ENCODE results near the gene TMEM59.
A peak's percentile ranks its signal among the peaks of the same experiment; 100 is the strongest.
"Not testable (repeated sequence)": the region's sequence is repeated elsewhere in the genome, so short reads cannot be mapped to it uniquely, and the experiment has no call there.

Gene TMEM59, protein sequence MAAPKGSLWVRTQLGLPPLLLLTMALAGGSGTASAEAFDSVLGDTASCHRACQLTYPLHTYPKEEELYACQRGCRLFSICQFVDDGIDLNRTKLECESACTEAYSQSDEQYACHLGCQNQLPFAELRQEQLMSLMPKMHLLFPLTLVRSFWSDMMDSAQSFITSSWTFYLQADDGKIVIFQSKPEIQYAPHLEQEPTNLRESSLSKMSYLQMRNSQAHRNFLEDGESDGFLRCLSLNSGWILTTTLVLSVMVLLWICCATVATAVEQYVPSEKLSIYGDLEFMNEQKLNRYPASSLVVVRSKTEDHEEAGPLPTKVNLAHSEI

DNA sequence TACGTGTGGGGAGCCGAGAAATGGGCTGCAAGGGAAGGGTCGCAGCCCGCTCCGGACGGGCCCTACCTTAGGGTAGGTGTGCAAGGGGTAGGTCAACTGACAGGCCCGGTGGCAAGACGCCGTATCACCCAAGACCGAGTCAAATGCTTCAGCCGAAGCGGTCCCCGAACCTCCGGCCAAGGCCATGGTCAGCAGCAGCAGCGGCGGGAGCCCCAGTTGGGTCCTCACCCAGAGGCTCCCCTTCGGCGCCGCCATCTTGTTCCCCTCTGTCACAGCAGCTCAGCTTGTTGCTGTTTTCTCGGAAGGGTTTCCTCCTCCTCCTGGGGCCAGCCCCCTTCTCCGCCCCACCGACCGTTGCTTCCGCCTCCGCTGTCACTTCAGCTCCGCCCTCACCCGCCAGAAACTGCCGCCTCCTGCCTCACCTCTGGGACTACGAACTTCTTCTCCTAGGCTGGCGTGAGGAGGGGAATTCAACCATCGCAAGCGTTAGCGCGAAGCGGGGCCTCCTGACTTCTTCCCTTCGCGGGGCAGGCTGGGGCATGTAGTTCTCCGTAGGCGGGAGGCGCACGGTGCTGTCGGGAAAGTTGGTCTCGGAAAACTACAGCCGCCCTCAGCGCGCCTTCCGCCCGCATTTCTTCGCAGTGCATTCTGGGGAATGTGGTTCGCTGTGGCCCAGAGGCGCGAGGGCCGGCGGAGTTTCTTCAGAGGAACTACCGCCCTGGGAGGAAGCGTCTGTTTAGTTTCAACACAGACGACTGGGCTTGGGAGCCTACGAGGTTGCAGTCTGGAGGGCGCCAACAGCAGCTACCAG, at the start of gene TMEM59, which contains the start of gene TCEANC2:
TMEM59 (minus strand) TSS at position 271 of the 811 bp plus-strand sequence; CDS start at position 255, 16 bp downstream.
TCEANC2 (plus strand) TSS at position 675 of the 811 bp plus-strand sequence. CDS start 815 bp downstream, outside the sequence.
- peak; percentile 98 for DNase-seq

DNA sequence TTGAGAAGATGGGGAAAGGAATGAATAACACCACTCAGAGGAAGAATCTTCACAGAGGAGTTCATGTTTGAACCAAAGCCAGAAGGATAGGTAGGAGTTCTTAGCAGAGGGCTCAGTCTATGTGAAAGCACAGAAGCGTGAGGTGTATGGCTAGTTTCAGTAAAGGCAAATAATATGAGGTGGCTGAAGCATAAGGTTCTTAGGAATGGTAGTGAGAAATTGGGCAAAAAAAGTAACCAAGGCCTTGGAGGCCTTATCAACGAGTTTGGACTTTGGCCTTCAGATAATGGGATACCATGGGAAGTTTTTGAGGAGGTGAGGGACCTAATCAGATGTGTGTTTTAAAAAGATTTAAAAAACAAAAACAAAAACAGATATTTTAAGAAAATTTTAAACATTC, 47.5 kb upstream of the TMEM59 start:
- no peak for DNase-seq

DNA sequence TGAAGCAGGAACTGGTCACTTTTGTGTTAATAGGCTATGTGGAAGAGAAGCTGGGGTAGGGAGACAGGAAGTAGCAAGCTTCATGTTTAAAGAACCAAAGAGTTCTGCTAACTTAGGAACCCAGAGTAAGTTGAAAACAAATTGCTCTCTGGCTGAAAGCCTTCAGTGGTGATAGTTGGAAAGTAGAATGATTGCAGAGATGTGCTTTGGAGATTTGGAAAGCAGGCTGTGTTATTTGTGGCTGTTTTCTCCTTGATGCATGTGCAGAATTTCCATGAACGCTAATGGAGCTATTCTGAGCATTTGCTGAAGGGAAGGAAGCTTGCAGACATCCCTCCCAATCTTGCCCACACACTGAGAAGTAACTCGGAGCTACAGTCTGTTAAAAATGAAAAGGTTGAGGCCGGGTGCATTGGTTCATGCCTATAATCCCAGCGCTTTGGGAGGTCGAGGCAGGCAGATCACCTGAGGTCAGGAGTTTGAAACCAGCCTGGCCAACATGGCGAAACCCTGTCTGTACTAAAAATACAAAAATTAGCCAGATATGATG, 46.1 kb upstream of the TMEM59 start:
- DNase-seq = no peak

DNA sequence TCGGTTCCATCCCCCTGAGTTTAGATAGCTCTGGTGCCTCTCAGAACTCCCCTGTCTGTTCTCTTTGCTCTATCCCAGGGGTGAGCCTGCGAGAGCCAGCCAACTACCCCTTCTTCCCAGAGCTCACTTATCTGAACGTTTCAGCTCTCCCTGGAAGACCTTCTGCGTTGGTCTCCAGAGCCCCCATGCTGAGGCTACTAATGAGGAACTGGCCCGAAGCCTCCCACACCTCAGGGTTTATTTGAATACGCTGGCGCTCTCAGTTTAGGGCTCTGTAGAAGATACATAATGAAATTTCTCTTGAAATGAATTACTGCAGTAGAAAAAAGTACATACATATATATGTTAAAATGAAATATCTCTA, 43.9 kb upstream of the TMEM59 start:
- DNase-seq = no peak

DNA sequence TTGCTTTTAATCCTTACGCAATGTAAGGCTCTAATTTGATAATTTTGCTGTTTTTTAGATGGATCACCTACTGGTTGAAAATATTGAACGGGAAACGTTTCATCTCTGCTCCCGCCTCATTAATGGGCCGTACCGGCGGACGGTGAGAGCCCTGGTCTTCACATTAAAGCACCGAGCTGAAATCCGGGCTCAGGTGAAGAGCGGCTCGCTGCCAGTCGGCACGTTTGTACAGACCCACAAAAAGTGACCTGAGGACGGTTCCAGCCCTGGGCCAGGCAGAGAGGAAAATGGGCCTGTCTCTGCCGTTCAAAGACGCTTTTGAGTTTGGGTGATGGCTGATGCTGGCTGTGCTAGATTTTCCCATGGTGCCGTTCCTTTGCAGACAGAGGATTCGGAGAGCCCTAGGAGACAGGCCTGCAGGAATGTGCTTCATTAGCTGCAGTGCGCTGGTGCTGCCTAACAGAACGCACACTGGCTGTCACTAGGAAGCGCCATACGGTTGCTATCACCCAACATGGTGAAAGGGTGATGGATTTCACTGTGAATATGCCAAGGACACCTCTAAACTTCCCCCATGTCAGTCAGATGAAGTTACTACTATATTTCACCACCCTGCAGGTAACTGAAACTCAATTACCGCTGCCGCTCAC, 43.3 kb upstream of the TMEM59 start:
- DNase-seq = no peak

DNA sequence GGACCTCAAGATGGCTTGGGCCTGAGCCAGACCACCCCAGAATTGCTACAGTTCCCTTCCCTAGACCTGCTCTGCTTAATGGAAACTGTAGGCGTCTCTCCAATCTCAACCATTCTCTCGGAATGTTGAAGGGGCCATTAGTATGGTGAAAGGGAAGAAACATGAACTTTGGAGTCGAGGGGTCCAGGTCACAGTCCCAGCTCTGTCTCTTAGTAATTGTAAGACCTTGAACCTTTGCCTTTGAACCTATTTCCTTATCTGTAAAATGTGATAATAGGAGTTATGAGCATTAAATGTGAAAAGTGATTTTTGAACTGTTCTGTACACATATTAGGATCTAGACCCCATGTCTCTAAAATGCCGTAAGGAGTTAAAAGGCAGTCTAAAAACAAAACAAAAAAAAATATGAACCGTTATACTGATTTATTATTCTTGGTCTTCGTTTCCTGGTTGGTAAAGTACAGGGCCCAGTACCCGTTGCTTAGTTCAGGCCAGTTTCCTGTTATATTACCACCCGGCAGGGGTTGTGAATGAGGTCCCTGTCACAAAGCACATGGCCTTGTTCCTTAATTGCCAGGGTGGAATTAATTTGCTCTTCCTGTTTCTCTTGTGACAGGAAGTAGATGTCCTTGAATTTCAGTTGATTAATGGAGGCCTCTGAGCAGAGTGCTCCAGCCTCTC, 42.7 kb upstream of the TMEM59 start:
- DNase-seq = no peak

DNA sequence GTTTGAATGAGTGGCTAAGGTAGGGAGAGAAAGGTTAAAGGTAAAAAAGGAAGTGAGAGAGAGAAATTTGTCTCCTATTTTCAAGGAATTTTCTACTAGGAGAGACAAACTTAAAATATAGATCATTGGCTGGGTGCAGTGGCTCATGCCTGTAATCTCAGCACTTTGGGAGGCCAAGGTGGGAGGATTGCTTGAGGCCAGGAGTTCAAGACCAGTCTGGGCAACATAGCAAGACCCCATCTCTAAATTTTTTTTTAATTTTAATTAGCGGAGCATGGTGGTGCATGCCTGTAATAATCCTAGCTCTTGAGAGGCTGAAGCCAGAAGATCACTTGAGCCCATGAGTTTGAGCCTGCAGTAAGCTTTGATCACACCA, 41.7 kb upstream of the TMEM59 start:
- DNase-seq = not testable (repeated sequence)

DNA sequence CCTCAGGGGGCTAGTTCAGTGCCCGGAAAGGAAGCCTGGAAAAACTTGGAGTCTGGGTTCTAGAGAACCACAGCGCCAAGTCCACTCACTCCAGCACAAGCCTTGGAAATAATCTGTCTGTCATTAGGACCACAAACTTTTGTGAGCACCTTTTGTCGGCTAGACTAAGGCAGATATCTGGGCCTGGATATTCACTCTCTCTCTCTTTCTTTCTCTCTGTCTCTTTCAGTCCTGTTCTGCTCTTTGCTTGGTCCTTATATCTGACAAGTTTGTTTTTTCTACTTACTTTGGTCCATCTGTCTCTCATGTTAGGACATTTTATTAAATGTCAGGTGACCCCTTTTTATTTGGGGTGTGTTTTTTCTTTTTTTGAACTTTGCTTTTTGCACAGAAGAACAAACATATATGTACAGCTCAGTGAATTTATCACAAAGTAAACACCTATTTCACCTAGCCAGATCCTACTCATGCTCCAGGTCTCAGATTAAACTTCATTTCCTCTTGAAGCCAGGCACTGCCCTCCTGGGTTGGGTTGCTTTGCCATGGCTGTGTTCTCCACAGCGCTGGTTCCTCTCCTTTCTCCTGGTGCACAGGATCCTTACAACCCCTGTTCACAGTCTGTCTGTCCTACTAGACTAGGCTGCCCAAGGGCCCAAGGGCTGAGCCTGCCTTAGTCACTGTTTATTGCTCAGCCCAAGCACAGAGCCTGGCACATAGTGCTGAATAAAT, 41.2 kb upstream of the TMEM59 start:
- DNase-seq = no peak

DNA sequence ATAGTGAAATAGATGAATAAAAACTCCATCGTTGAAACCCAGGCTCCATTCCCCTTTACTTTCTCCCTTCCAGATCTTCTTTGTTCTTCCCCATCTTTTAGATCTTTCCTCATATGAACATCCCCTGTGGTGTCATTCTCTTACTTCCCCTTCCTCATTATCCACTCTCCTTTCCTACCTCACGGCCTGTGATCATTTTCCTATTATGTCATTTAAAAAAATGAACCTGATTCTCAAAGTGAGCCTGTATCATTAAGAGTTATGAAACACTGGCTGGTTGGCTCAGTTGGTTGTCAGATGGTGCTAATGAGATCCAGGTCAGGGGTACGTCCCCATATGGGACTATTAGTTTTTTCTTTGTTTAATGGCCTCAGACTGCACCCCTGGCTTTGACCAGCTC, 38.7 kb upstream of the TMEM59 start:
- DNase-seq = no peak

DNA sequence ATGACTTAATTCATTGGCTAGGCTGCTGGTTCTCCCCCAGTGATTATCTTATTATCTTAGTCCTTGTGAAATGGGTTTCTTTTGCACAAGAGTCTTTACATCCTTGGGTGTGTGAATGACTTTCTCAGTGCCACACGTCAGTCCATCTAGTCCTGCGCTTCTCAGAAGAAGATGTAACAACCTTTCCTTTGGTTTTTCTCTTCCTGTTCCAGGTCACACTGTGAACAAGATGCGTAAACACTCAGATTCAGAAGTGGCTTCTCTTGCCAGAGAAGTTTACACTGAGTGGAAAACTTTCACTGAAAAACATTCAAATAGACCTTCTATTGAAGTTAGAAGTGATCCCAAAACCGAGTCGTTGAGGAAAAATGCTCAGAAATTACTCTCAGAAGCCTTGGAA, 35.4 kb upstream of the TMEM59 start:
- DNase-seq = no peak

DNA sequence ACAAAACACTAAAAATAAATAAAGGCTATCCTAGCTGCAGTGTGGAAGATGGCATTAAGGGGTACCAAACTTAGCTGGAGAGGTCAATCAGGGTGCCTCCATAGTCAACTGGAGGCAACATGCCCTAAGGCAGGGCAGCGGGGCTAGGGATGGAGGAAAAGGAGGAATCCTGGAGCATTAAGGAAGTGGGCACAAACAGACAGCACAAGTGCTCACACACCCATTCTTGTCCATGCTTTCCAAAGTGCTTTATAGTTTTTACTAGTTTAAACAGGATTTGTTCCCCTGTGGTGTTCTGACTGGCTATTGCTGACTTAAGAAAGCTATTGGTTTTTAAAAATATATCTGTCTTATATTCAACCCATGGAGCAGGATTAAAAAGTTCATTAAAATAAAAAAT, 33.8 kb upstream of the TMEM59 start:
- DNase-seq = no peak

DNA sequence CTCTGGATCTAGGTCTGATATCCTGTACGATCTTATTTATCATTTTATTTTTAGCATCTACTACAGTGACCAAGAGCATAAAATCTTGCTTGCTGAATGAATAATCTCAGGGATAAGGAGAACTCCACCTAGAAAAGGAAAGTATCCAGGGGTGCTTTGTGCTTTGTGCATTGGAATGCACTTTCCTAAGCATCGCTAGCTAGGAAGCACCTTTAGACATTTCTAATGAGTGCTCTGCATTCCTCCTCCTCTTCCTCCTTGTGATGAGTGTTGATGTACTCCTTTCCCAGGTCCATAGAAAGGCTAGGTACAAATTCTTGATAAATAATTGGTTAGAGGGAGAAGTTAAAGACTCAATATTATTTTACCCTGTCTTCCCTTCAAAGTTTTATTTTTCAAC, 31.8 kb upstream of the TMEM59 start:
- no peak for DNase-seq

DNA sequence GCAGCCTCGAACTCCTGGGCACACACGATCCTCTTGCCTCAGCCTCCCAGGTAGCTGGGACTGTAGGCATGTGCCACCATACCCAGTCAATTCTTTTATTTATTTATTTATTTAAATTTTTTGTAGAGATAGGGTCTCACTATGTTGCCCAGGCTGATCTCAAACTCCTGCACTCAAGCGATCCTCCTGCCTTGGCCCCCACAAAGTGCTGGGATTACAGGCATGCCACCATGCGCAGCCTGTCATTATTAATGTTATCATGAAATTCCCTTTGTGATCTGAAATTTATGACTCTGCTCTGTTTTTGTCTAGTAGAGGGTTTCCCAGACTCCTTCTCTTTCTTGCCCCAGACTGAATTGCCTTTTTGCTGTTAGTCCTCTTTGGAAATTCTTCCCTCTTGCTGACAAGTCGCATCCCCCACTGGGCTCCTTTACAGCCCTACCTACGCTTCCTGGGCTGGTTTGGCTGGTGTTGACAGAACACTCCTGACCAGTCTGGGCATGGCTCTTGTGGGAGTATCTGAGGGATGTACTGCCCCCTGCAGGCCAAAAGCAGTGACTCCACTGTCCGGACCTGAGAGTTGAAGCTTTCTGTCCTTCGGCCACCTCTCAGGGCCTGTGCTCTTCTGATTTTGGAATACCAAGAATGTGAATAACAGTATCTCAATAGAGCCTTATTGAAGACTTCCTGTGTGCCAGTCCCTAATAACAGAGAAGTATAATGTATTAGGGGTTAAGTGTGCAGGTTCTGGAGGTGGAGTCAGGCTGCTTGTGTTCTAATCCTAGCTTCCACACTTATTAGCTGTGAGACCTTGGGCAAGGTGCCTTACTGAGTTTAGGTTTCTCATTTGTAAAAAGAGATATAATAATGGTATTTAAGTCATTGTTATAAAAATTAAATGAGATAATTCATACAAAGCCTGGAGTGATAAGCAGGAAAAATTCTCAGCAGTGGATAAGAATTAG, 28.6 kb upstream of the TMEM59 start:
- DNase-seq = peak; percentile 45

DNA sequence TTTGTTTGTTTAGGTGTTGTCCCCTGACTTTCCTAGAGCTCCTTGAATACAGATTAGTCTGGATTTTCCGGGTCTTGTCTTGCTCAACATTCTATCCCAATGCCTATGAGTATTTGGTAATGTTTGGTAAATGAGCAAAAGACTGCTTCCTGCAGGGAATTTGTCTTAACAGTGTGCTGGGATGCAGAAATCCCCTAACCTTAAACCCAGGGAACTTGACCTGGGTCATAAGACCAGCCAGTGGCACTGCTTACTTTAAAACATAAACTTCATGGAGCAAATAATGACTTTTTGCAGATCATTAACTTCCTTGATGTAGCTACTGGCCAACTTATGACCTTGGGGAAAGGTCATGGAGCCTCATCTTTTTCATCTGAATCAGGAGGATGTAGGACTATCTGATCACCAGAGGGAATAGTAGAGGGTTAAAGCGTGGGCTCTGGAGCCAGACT, 27.6 kb upstream of the TMEM59 start:
- no peak for DNase-seq

DNA sequence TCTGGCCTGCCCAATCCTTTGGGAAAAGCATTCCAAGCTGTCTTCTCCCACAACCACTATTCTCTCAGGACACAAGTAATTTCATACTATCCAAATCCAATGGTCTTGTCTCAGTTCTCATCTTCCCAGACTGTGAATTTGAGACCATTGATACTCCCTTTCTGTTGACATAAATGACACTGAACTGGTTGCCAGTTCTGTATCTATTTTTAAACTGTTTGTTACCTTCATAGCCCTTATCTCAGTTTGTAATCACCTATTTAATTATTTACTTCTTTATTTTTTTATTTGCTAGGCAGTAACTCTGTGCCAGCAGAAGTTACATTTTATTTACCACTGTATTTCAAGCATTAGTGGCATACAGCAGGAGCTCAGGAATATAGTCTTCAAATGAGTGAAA, 24.4 kb upstream of the TMEM59 start:
- DNase-seq = no peak

DNA sequence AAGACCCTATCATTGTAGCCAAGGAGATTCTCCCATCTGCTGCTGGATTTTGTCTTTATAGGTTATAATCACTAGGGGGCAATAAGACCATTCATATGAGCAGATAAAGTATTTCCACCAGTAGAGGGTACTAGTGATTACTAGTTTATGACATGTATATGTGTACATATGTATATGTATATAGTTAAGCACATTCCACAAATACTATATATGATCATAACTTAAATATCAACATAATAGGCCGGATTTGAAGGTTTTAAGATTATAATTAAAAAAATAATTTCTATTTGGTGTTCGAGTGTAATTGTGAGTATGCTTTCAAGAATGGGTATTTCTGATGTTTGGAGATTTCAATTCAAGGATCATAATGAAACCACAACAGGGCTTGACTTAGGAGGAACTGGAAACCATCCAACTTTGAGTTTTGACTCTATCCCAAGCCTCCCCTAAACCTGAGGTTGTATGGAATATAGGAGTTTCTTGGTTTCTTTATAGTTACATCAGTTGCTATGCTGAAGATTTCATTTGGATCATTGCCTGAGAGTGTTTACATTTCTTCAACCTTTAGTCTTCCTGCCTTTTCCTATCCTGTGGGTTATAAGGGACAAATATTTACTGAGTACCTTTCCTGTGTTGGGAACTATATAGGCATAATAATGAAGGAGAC, 17.3 kb upstream of the TMEM59 start:
- DNase-seq = peak; percentile 39

DNA sequence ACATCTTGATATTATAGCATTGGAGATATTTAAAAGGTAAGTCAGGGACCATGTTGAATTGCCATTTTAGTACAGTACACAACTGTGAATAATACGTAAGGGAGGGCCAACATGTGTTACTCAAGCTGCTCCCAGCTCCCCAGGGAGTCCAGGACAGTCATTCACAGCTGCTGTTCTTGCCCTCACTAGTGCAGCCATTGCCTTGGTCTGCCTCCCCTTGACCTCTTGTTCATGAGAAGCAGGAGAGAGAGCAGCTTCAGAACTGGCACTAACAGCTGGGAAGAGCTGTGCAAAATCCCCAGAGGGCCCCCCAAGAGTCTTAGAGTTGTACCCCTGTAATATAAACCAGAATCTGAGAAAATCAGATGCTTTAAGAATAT, 16.8 kb upstream of the TMEM59 start:
- DNase-seq = no peak

DNA sequence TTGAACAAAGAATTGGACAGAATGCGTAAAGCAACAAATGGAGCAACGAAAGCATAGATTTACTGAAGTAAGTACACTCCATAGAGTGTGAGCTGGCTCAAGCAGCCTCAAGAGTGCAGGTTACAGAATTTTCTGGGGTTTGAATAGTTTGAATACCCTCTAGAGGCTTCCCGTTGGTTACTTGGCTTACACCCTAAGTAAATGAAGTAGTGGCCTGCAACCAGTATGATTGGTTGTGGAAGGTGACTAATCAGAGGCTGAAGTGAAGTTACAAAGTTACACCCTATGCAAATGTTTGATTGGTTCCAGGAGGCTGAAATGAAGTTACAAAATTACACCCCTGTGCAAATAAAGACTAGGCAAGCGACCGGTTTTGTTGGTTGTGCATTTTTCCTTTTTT, 11.3 kb upstream of the TMEM59 start:
- DNase-seq = no peak

DNA sequence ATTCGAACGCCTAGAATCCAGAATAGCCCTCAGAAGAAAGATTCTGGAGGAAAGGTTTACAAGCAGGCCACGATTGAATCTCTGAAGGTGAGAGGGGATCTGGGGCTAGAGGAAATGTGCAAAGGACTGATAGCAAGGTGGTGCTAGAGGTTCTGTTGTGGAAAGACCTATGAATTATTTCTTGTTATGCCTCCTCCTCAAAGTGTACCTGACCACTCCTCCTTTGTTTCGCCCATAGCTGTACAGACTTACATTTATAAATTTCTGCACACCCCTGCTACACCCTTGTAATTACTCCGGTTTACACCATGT, 1.4 kb upstream of the TMEM59 start:
- no peak for DNase-seq

DNA sequence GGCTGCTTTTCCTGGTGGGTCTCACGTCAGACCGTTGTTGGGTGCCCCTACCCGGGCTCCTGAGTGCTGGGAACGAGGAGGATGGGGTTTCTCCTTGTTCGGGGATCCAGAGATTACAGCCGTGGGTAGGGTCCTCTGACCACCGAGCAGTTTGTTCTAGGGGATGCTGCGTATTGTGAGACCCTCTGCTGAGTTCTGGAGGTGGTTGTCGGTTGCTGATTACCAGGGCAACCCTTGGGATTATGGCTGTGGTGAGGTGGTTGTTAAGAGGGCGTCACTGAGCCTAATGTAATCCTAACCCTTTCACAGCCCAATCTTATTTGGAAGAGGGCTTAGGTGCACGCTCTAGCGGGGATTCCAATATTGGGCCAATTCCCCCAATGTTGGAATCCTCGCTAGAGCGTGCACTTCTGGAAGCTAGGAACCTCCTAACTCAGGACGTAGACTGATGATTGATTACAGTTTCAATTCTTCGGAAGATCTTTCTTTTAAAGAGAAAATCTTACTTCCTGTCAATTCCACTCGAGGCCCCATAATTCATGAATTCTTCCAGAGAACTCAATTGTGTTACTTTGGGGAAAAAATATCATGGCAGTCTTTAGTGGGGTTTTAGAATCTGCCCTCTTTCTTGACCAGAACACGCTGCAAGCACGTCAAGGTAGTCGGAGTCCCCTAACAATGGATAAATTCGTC, 887 bp upstream of the TMEM59 start:
- no peak for DNase-seq

Data from midbrain (tissue), 1 donor.